Thymus (tissue), 14 donors: ENCODE data around the gene MTMR2. TPM values are rescaled to one million over a fixed set of nuclear protein-coding genes. Genes with fewer than 3 reads are reported as not detected.

Experiments used
- DNase-seq, 9 donors: peaks; one replicate each; pipeline ENCODE4 v3.0.0-alpha.2; 2013; ENCODE audit warnings: low spot score in 9 of 9, low read depth in 6 of 9, missing footprints in 1 of 9
- H3K27ac ChIP-seq, 2 donors: one replicate each; pipeline ENCODE4 v1.5.1; 2013; ENCODE audit warnings: control low read depth in 1 of 2, low read depth in 1 of 2, low read length in 1 of 2, mild to moderate bottlenecking in 1 of 2, moderate library complexity in 1 of 2
- H3K27me3 ChIP-seq, 2 donors: one replicate each; pipeline ENCODE4 v1.5.1; 2013; ENCODE audit warnings: low read length in 1 of 2; ENCODE audit not compliant: control insufficient read depth in 2 of 2, insufficient read depth in 1 of 2
- H3K36me3 ChIP-seq, 2 donors: one replicate each; pipeline ENCODE4 v1.5.1; 2013; ENCODE audit warnings: low read length in 1 of 2, mild to moderate bottlenecking in 1 of 2, moderate library complexity in 1 of 2; ENCODE audit not compliant: control insufficient read depth in 2 of 2, insufficient read depth in 2 of 2
- H3K4me1 ChIP-seq, 2 donors: one replicate each; pipeline ENCODE4 v1.5.1; 2013; ENCODE audit warnings: low read length in 2 of 2; ENCODE audit not compliant: control insufficient read depth in 2 of 2, insufficient read depth in 2 of 2
- H3K4me3 ChIP-seq, 2 donors: one replicate each; pipeline ENCODE4 v1.5.1; 2013; ENCODE audit warnings: low read length in 2 of 2, control low read depth in 1 of 2, mild to moderate bottlenecking in 1 of 2
- H3K9me3 ChIP-seq, 2 donors: one replicate each; pipeline ENCODE4 v1.5.1; 2013; ENCODE audit warnings: low read length in 1 of 2, mild to moderate bottlenecking in 1 of 2; ENCODE audit not compliant: control insufficient read depth in 2 of 2, insufficient read depth in 1 of 2
- WGBS: extraction: QIAGEN DNeasy Blood & Tissue Kit; methylation state at CpG from one replicate; pipeline ENCODE4 v1.1.7; 2013; 5-methylcytosine and 5-hydroxymethylcytosine counted together
- long read RNA-seq, 10 donors: transcript quantifications; one replicate each; lab custom pipeline, GENCODE V29; 2026
- polyA plus RNA-seq: library from polyadenylated mRNA; stranded (reverse); fragments of 200-250 nt; gene quantifications from one replicate; pipeline ENCODE4 v1.2.3, GENCODE V29; 2013
- total RNA-seq: library from RNA; stranded (reverse); fragments of 120-200 nt; gene quantifications from one replicate; pipeline ENCODE4 v1.2.4, GENCODE V29; 2013
- donor health status: healthy.

The MTMR2 gene
- total RNA-seq, result 11.4 TPM
- polyA plus RNA-seq, result 13.8 TPM
- long read RNA-seq, donor 1, full-length matches to known transcripts, result 1 of 1 reads
- long read RNA-seq, donor 1, partial matches to known transcripts, result 0 of 1 reads
- long read RNA-seq, donor 1, other reads (novel, unspliced or antisense), result 0 of 1 reads
- long read RNA-seq, donor 2, result 0 reads
- long read RNA-seq, donor 3, full-length matches to known transcripts, result 7 of 7 reads
- long read RNA-seq, donor 3, partial matches to known transcripts, result 0 of 7 reads
- long read RNA-seq, donor 3, other reads (novel, unspliced or antisense), result 0 of 7 reads
- long read RNA-seq, donor 4, full-length matches to known transcripts, result 3 of 3 reads
- long read RNA-seq, donor 4, partial matches to known transcripts, result 0 of 3 reads
- long read RNA-seq, donor 4, other reads (novel, unspliced or antisense), result 0 of 3 reads
- long read RNA-seq, donor 5, full-length matches to known transcripts, result 7 of 7 reads
- long read RNA-seq, donor 5, partial matches to known transcripts, result 0 of 7 reads
- long read RNA-seq, donor 5, other reads (novel, unspliced or antisense), result 0 of 7 reads
- long read RNA-seq, donor 6, full-length matches to known transcripts, result 2 of 2 reads
- long read RNA-seq, donor 6, partial matches to known transcripts, result 0 of 2 reads
- long read RNA-seq, donor 6, other reads (novel, unspliced or antisense), result 0 of 2 reads
- long read RNA-seq, donor 7, full-length matches to known transcripts, result 12 of 12 reads
- long read RNA-seq, donor 7, partial matches to known transcripts, result 0 of 12 reads
- long read RNA-seq, donor 7, other reads (novel, unspliced or antisense), result 0 of 12 reads
- long read RNA-seq, donor 8, full-length matches to known transcripts, result 1 of 1 reads
- long read RNA-seq, donor 8, partial matches to known transcripts, result 0 of 1 reads
- long read RNA-seq, donor 8, other reads (novel, unspliced or antisense), result 0 of 1 reads
- long read RNA-seq, donor 9, result 0 reads
- long read RNA-seq, donor 10, full-length matches to known transcripts, result 7 of 7 reads
- long read RNA-seq, donor 10, partial matches to known transcripts, result 0 of 7 reads
- long read RNA-seq, donor 10, other reads (novel, unspliced or antisense), result 0 of 7 reads

DNA sequence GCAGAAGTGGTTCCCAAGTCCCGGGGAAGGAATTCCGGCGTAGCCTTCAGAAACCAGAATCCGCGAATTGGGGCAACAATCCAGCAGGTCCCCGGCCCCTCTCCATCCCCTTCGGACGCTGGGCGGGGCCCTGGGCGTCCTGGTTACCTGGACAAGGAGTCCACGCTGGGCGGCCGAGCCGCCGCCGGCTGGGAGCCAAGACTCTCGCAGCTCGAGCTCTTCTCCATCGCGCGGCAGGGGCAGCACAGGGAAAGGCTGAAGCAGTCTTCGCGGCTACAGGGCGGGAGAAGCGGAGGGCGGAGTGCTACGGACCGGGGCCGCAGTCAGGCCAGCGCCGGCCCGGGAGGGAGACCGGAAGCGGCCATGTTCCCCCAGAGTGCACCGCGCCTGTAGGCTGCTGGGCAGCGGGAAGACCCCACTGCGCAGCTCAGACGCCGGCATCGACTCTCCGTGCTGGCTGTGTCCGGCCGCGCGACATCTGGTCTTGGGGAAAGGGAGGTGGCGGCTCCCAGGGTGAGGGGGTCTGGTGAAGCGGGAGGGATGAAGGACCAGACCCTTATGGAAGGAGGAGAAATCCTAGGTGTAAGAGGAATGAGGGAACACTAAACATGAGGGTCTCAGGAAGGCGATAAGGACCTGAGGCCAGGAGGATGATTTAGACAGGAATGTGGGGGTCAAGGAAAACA lies at the start of gene MTMR2:
TSS of gene MTMR2 (minus strand) at position 380 of the 686 bp plus-strand sequence. CDS start at position 227, 153 bp downstream.
- under 1% methylated on average over 49 of the region's 49 CpGs for WGBS
- peaks cover 0 to 7% of the 10 kb centered on the region in 2 donors for H3K4me1 ChIP-seq

DNA sequence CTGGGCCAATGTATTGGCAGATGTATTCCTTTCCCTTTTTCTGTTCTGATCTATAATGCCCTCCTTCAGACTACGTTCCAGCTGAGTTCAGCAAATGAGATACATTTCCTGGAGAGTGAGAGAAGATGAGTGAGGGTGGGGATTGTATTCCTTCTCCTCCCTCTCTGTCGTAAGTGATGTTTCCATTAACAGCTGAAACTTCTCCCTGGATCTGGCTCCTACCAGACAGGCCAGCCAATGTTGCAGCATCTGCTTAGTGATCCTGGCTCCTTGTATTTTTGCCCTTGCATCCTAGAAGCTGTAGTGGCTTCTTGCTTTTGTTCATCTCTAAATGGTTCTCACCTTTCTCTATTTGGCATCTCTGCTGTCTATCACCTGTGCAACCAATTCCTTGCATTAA lies 48.2 kb upstream of the MTMR2 start:
- Histone ChIP-seq H3K27me3 (no peaks in the 10 kb centered on the region), H3K9me3 (no peaks in the 10 kb centered on the region), H3K36me3 (no peaks in the 10 kb centered on the region), H3K27ac (no peak overlapping the region), H3K4me3 (no peak overlapping the region), H3K4me1 (no peaks in the 10 kb centered on the region)
- DNase-seq, result no peak
- WGBS, result 95% methylated on average over 2 of the region's 2 CpGs

More for the DNA sequence above, at the start of gene MTMR2:
- peak within 1 kb of the TSS; percentile 77 to 92 for H3K4me3 ChIP-seq
- H3K27me3 ChIP-seq, result no peaks in the 10 kb centered on the region
- no peaks in the 10 kb centered on the region for H3K36me3 ChIP-seq
- H3K27ac ChIP-seq, result peak within 1 kb of the TSS; percentile 77 to 90
- no peaks in the 10 kb centered on the region for H3K9me3 ChIP-seq
- peak in 7 of 9 donors; percentile 36 to 69 (median 46) for DNase-seq

DNA sequence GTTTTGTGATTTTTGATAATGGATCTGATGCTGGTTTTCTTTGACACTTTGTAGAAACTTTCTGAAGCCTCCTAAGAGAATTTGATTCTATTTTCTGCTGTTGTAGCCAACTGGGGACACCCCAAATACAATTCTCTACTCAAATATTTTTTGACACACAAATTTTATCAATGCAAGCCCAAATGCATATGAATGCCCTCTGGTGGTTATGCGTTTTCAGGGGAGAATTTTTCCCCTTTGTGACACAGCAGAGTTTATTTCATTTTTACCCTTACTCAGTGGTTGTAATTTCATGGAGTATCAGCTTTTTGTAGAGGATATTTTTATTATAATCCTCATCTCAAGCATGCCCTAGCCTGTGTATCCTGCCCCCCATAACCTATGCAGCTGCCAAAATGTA lies 44.7 kb upstream of the MTMR2 start:
- DNase-seq, result no peak
- 97% methylated on average over 1 of the region's 1 CpG for WGBS
- H3K36me3 ChIP-seq, result no peaks in the 10 kb centered on the region
- H3K4me3 ChIP-seq, result no peak overlapping the region
- H3K27me3 ChIP-seq, result no peaks in the 10 kb centered on the region
- no peaks in the 10 kb centered on the region for H3K4me1 ChIP-seq
- H3K9me3 ChIP-seq, result no peaks in the 10 kb centered on the region
- no peak overlapping the region for H3K27ac ChIP-seq

DNA sequence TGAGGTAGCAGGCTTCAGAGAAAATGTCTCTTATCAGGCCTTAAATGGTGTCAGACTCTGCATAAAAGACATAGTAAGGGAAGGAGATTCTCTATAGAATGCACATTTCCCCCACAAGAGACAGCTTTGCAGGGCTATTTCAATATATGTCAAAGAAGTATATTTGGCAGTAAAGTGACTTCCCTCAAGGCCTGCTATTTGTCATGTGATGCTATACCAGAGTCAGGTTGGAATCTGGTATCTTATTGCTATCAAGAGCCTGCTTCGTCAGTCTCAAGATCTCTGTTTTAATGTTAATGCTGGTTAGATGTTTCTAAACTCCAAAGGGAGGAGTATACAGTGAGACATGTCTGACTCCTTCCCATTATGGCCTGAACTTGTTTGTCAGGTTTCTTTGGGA lies 40.4 kb upstream of the MTMR2 start:
- 93% methylated on average over 1 of the region's 1 CpG for WGBS
- H3K4me3 ChIP-seq, result no peak overlapping the region
- DNase-seq, result no peak

DNA sequence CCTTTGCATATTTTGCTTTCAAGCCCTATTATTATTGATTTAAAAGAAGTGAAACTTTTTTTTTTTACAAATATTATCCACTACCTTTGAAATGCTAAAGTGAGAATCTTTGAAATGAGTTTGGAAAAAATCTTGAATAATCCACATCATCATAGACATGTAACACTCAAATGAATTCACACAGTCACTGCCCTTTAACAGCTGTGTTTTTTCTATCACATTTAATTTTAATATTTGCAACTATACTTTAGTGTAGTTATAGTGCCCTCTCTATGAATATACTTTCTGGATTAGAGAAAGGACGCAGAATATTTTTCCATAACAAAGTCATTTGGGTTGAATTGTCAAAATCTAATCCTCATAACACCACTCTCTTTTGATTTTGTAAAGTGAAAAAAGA lies 37.9 kb upstream of the MTMR2 start:
- DNase-seq, result no peak
- Histone ChIP-seq H3K27ac (no peak overlapping the region), H3K4me1 (no peaks in the 10 kb centered on the region), H3K27me3 (no peaks in the 10 kb centered on the region), H3K9me3 (no peaks in the 10 kb centered on the region), H3K4me3 (no peak overlapping the region), H3K36me3 (no peaks in the 10 kb centered on the region)
- 96% methylated on average over 1 of the region's 1 CpG for WGBS

More for the DNA sequence above, 40.4 kb upstream of the MTMR2 start:
- H3K4me1 ChIP-seq, result no peaks in the 10 kb centered on the region
- no peaks in the 10 kb centered on the region for H3K27me3 ChIP-seq
- H3K36me3 ChIP-seq, result no peaks in the 10 kb centered on the region
- no peaks in the 10 kb centered on the region for H3K9me3 ChIP-seq
- no peak overlapping the region for H3K27ac ChIP-seq

DNA sequence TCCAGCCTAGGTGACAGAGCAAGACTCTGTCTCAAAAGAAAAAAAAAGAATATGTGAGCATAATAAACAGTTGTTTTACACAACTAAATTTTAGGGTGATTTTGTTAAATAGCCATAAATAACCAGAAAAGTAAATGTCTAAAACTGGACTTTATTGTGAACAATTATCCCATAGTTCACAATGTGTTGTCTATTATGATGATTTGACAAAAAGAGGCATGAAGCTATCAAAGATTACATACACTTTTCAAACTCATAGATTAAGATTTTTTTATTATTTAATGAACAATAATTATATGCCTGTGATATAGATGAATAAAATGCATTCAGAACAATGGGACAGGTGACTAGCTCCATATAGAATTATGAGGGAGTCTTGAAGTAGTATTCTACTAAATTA lies 27.0 kb upstream of the MTMR2 start:
- Histone ChIP-seq H3K4me3 (no peak overlapping the region), H3K36me3 (no peaks in the 10 kb centered on the region)
- no peak for DNase-seq

DNA sequence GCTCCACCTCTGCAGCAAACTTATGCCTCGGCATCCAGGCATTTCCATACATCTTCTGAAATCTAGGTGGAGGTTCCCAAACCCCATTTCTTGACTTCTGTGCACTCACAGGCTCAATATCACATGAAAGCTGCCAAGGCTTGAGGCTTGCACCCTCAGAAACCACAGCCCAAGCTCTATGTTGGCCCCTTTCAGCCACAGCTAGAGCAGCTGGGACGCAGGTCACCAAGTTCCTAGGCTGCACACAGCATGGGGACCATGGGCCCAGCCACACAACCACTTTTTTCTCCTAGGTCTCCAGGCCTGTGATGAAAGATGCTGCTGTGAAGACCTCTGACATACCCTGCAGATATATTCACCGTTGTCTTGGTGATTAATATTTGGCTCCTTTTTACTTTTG lies 24.7 kb upstream of the MTMR2 start:
- Histone ChIP-seq H3K9me3 (peaks cover 0 to 11% of the 10 kb centered on the region in 2 donors), H3K27ac (no peak overlapping the region), H3K36me3 (no peaks in the 10 kb centered on the region), H3K27me3 (no peaks in the 10 kb centered on the region), H3K4me3 (no peak overlapping the region), H3K4me1 (no peaks in the 10 kb centered on the region)
- no peak for DNase-seq
- WGBS, result 97% methylated on average over 3 of the region's 3 CpGs

More for the DNA sequence above, 27.0 kb upstream of the MTMR2 start:
- no peaks in the 10 kb centered on the region for H3K27me3 ChIP-seq
- H3K27ac ChIP-seq, result no peak overlapping the region
- peaks cover 0 to 3% of the 10 kb centered on the region in 2 donors for H3K9me3 ChIP-seq
- H3K4me1 ChIP-seq, result no peaks in the 10 kb centered on the region

DNA sequence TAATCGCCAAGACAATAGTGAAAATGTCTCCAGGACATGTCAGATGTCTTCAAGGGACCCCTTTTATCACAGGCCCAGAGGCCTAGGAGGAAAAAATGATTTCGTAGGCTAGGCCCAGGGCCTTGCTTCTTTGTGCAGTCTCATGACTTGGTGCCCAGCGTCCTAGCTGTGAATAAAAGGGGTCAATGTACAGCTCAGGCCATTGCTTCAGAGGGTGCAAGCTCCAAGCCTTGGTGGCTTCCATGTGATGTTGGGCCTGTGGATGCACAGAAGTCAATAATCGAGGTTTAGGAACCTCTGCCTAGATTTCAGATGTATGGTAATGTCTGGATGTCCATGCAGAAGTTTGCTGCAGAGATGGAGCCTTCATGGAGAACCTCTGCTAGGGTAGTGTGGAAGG lies 20.7 kb upstream of the MTMR2 start:
- DNase-seq, result no peak
- Histone ChIP-seq H3K4me3 (no peak overlapping the region), H3K27me3 (no peaks in the 10 kb centered on the region), H3K4me1 (no peaks in the 10 kb centered on the region), H3K9me3 (peaks cover 0 to 11% of the 10 kb centered on the region in 2 donors), H3K27ac (no peak overlapping the region), H3K36me3 (no peaks in the 10 kb centered on the region)
- WGBS, result 94% methylated on average over 4 of the region's 4 CpGs
